HG03045 (cell line): ENCODE measurements around the gene C2orf68.
"Not testable (repeated sequence)": the region's sequence is repeated elsewhere in the genome, so short reads cannot be mapped to it uniquely, and the experiment has no call there.

Experiments
- ATAC-seq: cut with Tn5 transposase; IDR thresholded peaks from one replicate; pipeline ENCODE4 v1.9.1; 2021; ENCODE audit warnings: mild to moderate bottlenecking, moderate library complexity; ENCODE audit not compliant: unreplicated experiment

Gene C2orf68

GRCh38 chr2:85583667-85584353 is 28.1 kb downstream of the C2orf68 start:
- peak; percentile 2 for ATAC-seq

DNA sequence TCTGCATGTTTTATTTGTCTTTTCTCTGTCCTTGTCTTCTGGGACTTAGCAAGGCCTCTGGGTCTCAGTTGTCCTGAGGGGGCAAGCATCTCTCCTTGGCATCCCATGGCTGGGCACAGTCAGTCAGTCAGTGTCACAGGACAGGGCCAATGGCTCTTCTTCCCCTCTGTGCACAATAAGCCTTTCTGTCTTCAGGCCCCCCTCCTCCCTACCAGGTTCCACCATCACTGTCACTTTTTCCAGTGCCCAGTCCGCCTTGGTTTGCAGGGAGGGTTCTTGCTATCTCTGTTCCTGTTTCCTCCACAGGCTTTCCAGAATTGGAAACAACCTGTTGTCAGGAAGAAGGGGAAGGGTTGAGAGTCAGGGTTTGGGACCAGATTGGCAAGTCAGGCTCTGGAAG is 29.4 kb downstream of the C2orf68 start:
- no peak for ATAC-seq

DNA sequence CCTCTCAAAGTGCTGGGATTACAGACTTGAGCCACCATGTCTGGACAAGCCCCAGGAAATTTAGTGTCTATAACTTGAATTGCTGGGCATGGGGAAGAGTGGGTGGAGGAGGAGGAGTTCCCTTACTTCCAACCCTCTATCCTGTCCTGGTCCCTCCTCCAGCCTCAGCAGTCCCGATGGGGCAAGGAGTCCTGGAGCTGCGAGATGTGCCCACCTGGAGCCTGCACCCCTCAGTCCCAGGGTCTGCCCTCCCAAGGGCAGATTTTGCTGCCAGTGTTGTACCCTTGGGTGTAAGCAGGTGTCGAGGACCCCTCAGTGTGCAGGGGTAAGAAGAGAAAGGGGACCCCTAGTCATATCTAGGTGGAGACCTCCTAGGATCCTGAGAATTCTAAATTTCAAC is 31.7 kb downstream of the C2orf68 start:
- no peak for ATAC-seq

GRCh38 chr2:85579266-85579935 is 32.5 kb downstream of the C2orf68 start:
- ATAC-seq, result no peak

GRCh38 chr2:85578243-85579180 is 33.4 kb downstream of the C2orf68 start:
- no peak for ATAC-seq

DNA sequence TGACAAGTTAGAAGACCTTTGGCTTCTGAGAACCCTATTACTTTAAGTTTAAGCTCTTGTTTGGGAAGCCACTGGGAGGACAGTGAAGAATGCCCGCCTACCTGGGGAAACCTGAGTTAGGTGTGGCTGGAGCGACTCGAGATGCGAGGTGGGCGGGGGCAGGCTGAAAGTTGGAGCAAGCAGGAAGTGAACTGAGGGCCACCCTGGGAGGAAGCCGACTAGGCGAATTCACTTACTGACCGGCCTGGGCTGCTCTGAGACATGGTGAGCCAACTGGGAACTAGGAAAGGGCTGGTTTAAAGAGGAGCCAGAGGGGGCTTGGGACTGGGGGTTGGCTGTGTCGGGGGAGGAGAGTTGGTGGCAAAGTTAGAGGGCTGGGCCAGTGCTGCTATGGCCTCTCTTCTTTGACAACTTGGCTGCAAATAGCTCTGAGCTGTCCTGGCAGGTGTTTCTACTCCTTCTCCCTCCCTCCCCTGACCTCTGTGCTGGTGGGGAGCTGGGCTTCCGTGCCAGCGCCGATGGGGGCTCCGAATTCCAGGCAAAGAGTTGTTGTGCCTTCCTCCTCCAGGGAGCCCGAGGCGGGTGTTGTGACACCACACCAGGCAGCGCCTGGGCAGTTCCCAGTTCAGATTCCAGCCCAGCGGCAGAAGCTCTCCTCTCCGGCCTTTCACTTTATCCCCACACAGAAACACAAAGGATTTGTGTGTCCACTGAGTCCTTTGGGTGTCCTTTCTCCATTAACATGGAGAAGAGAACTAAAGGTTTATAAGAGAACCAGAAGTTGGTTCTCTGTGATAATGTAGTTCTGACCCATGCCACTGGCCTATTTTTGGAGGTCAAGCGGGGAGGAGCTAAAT is 34.3 kb downstream of the C2orf68 start, which contains the start of gene VAMP8:
Gene VAMP8 (plus strand): TSS at position 201 of the 857 bp plus-strand sequence. CDS start 61 bp downstream, at position 262.
- peak; percentile 61 for ATAC-seq

DNA sequence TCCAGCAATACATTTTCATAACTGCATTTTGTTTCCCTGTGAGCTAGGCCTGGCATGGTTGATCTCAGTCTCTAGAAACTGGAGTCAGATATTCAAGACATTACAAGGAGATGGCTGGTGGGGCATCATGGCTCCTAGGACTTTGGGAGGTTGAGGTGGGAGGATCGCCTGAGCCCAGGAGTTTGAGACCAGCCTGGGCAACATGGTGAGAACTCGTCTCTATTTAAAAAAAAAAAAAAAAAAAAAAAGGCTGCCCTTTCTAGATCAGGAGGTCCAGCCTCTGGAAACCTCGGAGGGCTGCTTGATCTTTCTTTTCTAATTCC is 34.8 kb downstream of the C2orf68 start:
- ATAC-seq, result no peak

DNA sequence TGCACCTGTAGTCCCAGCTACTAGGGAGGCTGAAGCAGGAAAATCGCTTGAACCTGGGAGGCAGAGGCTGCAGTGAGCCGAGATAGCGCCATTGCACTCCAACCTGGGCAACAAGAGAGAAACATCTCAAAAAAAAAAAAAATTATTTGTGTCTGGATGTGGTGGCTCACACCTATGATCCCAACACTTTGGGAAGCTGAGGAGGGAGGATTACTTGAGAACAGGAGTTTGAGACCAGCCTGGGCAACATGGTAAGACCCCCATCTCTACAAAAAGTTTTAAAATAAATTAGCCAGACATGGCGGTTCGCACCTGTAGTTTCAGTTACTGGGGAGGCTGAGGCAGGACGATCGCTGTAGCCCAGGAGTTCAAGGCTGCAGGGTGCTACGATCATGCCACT is 36.1 kb downstream of the C2orf68 start:
- ATAC-seq, result no peak

- ATAC-seq, result no peak
These were observed 45.6 kb downstream of the C2orf68 start for GRCh38 chr2:85566265-85566664.

DNA sequence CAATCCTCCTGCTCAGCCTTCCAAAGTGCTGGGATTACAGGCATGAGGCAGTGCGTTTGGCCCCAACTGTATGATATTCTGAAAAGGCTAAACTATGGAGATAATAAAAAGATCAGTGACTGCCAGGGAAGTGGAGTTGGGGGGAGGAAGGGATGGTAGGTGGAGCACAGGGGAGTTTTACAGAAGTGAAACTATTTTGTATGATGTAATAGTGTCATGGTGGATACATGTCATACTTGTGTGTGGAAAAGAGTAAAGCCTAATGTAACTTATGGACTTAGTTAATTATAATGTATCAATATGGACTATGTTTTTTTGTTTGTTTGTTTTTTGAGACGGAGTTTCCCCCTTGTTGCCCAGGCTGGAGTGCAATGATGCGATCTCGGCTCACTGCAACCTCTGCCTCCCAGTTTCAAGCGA is 47.7 kb downstream of the C2orf68 start:
- no peak for ATAC-seq

DNA sequence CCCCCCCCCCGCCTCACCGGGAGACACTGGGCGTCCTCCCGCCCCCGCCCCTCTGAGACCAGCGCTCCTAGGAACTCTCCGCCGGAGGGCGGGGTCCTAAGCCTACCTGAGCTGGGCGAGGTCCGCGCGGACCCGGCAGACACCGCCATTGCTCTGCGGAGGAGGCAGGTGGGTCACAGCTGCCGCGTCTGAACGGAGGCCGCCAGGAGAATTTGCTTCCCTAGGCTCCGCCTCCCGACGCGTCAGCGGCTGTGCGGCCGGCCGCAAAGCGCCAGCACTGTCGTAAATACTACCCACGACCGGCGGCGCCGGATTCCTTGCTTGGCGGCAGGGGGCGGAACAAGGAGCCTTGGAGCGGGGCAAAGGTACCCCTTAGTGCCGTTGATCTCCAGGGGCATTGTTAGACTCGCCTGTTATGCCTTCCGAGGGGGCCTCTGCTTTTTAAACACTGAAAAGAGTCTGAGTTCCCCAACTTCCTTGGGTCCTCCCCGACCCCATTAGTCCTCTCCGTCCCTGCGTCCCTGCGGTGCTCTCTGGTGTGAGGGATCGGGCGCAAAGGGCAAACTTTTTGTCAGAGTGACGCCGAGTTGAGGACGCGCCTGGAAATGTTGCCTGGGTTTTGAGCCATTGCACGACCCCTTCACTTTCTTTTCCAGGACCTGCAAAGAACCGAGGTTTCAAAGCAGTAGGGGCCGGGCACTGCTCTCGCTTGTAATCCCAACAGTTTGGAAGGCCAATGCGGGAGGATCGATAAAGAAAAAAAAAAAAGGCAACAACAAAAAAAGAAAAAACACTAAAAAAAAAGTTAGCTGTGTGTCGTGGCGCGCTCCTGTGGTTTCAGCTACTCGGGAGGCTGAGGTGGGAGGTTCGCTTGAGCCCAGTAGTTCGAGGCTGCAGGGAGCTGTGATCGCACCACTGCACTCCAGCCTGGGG is 50.3 kb downstream of the C2orf68 start, which contains the start of gene GGCX:
Gene GGCX (minus strand): TSS at position 214 of the 933 bp plus-strand sequence. CDS start 65 bp downstream, at position 149.
- peak; percentile 92 for ATAC-seq

GRCh38 chr2:85560812-85561279 is 51.0 kb downstream of the C2orf68 start:
- peak; percentile 33 for ATAC-seq

GRCh38 chr2:85560403-85560726 is 51.5 kb downstream of the C2orf68 start:
- not testable (repeated sequence) for ATAC-seq

DNA sequence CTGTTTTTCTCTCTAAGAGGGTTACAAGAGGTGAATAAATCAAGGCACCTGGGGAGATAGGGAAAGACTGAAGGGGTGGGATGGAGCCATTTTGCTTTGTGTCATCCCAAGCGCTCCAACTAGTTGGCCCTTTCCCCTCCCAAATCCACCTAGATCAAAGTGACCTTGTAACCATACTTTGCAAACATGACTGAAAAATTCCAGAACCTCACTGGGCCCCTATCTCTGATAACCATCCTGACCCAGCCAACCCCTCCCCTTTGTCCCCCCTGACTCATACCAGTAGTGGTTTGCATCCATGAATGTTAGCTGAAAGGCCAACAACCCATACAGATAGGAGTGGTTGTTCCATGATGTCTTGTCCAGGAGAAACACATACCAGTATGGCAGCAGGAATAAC is 53.7 kb downstream of the C2orf68 start:
- ATAC-seq, result no peak

GRCh38 chr2:85557130-85557529 is 54.7 kb downstream of the C2orf68 start:
- no peak for ATAC-seq
